Spleen (tissue), 7 donors: ENCODE data around the gene VANGL1.

Source experiments
- POLR2A ChIP-seq, 3 donors: fragments of 450-650 bp; IDR thresholded peaks; one replicate each; pipeline ENCODE4 v1.5.1; 2017; ENCODE audit warnings: antibody characterized with exemption in 3 of 3, mild to moderate bottlenecking in 1 of 3
- TF ChIP-seq, protein P1 (sequence below), 11 experiments: fragments of 200-600 bp in 7 of 11; fragments of 450-650 bp in 4 of 11; sonication (generic) in 4 of 11; IDR thresholded peaks in 8 of 11; conservative IDR thresholded peaks in 3 of 11; 1 replicate in 7 of 11; 2 replicates in 4 of 11; pipeline versions ENCODE4 v1.4.0 to v1.8.0; 2016 to 2021; ENCODE audit warnings: antibody characterized with exemption in 11 of 11, inconsistent platforms in 4 of 11, mild to moderate bottlenecking in 1 of 11
- donor health status: DM: no; HTN: no; CAD: no; lungs with moderate emphysema.
- donor health status: DM: no; HTN: no; CAD: no.
- donor health status: DM: no; HTN: no; CAD: no.

DNA sequence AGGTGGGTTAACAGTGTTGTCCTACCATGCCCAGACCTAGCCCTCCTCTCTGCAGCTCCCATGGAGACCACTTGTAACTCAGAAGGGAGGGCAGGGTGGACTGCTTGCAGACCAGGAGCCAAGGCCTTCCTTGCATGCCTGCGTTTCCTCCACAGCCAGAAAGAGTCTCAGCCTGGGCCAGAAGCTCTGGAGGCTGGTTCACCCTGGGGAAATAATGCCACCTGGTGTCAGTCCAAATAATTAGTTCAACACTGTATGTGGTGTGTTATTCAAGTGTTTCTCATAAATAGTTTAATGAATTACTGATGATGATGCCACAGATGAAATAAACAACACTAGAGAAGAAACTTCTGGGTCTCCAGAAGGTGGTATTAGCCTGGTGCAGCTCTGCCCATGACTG, 16.9 kb upstream of the VANGL1 start:
- TF ChIP-seq, protein P1, sequence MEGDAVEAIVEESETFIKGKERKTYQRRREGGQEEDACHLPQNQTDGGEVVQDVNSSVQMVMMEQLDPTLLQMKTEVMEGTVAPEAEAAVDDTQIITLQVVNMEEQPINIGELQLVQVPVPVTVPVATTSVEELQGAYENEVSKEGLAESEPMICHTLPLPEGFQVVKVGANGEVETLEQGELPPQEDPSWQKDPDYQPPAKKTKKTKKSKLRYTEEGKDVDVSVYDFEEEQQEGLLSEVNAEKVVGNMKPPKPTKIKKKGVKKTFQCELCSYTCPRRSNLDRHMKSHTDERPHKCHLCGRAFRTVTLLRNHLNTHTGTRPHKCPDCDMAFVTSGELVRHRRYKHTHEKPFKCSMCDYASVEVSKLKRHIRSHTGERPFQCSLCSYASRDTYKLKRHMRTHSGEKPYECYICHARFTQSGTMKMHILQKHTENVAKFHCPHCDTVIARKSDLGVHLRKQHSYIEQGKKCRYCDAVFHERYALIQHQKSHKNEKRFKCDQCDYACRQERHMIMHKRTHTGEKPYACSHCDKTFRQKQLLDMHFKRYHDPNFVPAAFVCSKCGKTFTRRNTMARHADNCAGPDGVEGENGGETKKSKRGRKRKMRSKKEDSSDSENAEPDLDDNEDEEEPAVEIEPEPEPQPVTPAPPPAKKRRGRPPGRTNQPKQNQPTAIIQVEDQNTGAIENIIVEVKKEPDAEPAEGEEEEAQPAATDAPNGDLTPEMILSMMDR (IDR thresholded peaks at IDR 0.05 in 8 of 11, conservative IDR thresholded peaks at IDR 0.05 in 3 of 11) = no peak
- TF ChIP-seq POLR2A (IDR thresholded peaks at IDR 0.05) = no peak
